K562 (cell line): Measurements from ENCODE around the gene MTOR. TPM values are rescaled to one million over a fixed set of nuclear protein-coding genes. Genes with fewer than 3 reads are reported as not detected.

Source experiments
- ATAC-seq: fragments of 200-7000 bp; cut with Tn5 transposase; 3 replicates; pipeline ENCODE4 v1.9.1; 2020; ENCODE audit warnings: moderate library complexity
- BruUV-seq: library from RNA; stranded (reverse); fragments of 400-500 nt; replicated peaks from 2 replicates; lab custom pipeline; 2021; lab: Mats Ljungman, UMichigan
- CTCF ChIA-PET: fragments of 300-600 bp; formaldehyde crosslinking; extraction: SDS; loops from one replicate; lab custom pipeline; 2021; ENCODE audit warnings: low intra/inter-chr PET ratio; lab: Yijun Ruan, JAX
- POLR2A ChIA-PET: fragments of 300-600, 350-650 bp; sonication (Branson Sonifier 250); formaldehyde crosslinking; extraction: SDS; loops from one replicate; lab custom pipeline; 2021; ENCODE audit warnings: antibody characterized with exemption, inconsistent platforms; lab: Yijun Ruan, JAX
- DNase-seq, 4 experiments: peaks; one replicate each; pipeline versions ENCODE4 v3.0.0 to v3.0.0-alpha.2; 2011 to 2018; ENCODE audit warnings: low spot score in 3 of 4, mixed read lengths in 3 of 4; ENCODE audit errors: extremely low read depth in 1 of 4
- FAIRE-seq: peaks from 2 replicates; lab custom pipeline; 2011; peaks lifted over from hg19 to GRCh38; lab: Jason Lieb, UNC
- H2AFZ ChIP-seq: 2 replicates; pipeline ENCODE4 v1.6.0; 2011; ENCODE audit warnings: low read depth, low read length, control low read depth, inconsistent platforms
- H3K27ac ChIP-seq: fragments of 200-600 bp; 3 replicates; pipeline ENCODE4 v1.8.0; 2011; ENCODE audit warnings: low read depth, mild to moderate bottlenecking, control low read depth, inconsistent platforms, low read length, moderate library complexity, mixed read lengths; ENCODE audit errors: extremely low read depth
- H3K27me3 ChIP-seq, 2 experiments: fragments of 300-600 bp in 1 of 2; 2 replicates in 1 of 2; 3 replicates in 1 of 2; pipeline versions ENCODE4 v1.6.0 to v1.8.0; 2011; ENCODE audit warnings: inconsistent platforms in 2 of 2, low read length in 2 of 2, mild to moderate bottlenecking in 1 of 2, mixed read lengths in 1 of 2, moderate library complexity in 1 of 2; ENCODE audit not compliant: control insufficient read depth in 2 of 2, insufficient read depth in 2 of 2
- H3K36me3 ChIP-seq: fragments of 300-600 bp; 3 replicates; pipeline ENCODE4 v1.8.0; 2011; ENCODE audit warnings: mild to moderate bottlenecking, low read length, inconsistent platforms; ENCODE audit not compliant: control insufficient read depth, insufficient read depth
- H3K4me1 ChIP-seq, 2 experiments: fragments of 200-600 bp in 1 of 2; replicated peaks in 1 of 2; 2 replicates in 1 of 2; 3 replicates in 1 of 2; pipeline versions ENCODE4 v1.5.1 to v1.8.0; 2011; ENCODE audit warnings: inconsistent platforms in 2 of 2, low read length in 2 of 2, mild to moderate bottlenecking in 1 of 2, mixed read lengths in 1 of 2, moderate library complexity in 1 of 2; ENCODE audit not compliant: control insufficient read depth in 2 of 2, insufficient read depth in 2 of 2
- H3K4me2 ChIP-seq: 2 replicates; pipeline ENCODE4 v1.6.1; 2011; ENCODE audit warnings: low read length, control low read depth, inconsistent platforms, mixed read lengths; ENCODE audit not compliant: insufficient read depth
- H3K4me3 ChIP-seq: fragments of 200-600 bp; sonication (generic), shearing (Covaris generic); 2 replicates; pipeline ENCODE4 v1.5.1; 2016; ENCODE audit warnings: control low read depth, inconsistent platforms
- H3K79me2 ChIP-seq: fragments of 200-600 bp; 3 replicates; pipeline ENCODE4 v1.8.0; 2011; ENCODE audit warnings: low read length, inconsistent platforms; ENCODE audit not compliant: control insufficient read depth, insufficient read depth
- H3K9ac ChIP-seq, 2 experiments: 2 replicates each; pipeline versions ENCODE4 v1.6.0 to v1.6.1; 2011; ENCODE audit warnings: low read depth in 2 of 2, low read length in 2 of 2, control low read depth in 1 of 2, inconsistent platforms in 1 of 2, mild to moderate bottlenecking in 1 of 2, mixed read lengths in 1 of 2; ENCODE audit not compliant: insufficient read depth in 1 of 2
- H3K9me1 ChIP-seq: one replicate; pipeline ENCODE4 v1.6.0; 2011; ENCODE audit warnings: inconsistent platforms, mild to moderate bottlenecking, low read length, moderate library complexity; ENCODE audit not compliant: control insufficient read depth, insufficient read depth
- H3K9me3 ChIP-seq: replicated peaks from 2 replicates; pipeline ENCODE4 v1.5.1; 2011; ENCODE audit warnings: low read depth, low read length, inconsistent platforms; ENCODE audit not compliant: control insufficient read depth, insufficient read depth
- H4K20me1 ChIP-seq: replicated peaks from 2 replicates; pipeline ENCODE4 v1.6.1; 2011; ENCODE audit warnings: low read length, inconsistent platforms, mixed read lengths; ENCODE audit not compliant: control insufficient read depth, insufficient read depth
- CTCF ChIP-seq, 3 experiments: IDR thresholded peaks in 2 of 3; conservative IDR thresholded peaks in 1 of 3; 2 replicates each; pipeline ENCODE4 v1.5.1; 2011 to 2012; ENCODE audit warnings: low read length in 3 of 3, mild to moderate bottlenecking in 3 of 3, control low read depth in 2 of 3, improper control_type of control experiment in 1 of 3, inconsistent platforms in 1 of 3, low read depth in 1 of 3, mixed read lengths in 1 of 3, moderate library complexity in 1 of 3; ENCODE audit not compliant: insufficient read depth in 2 of 3
- MECOM ChIP-seq: fragments of 250-450 bp; sonication (Bioruptor Pico); IDR thresholded peaks from 2 replicates; pipeline ENCODE4 v1.8.0; 2022; ENCODE audit warnings: inconsistent platforms
- SIN3B ChIP-seq: fragments of 450-650 bp; IDR thresholded peaks from 2 replicates; pipeline ENCODE4 v1.6.1; 2017; ENCODE audit warnings: low read depth, mild to moderate bottlenecking, moderate library complexity
- TCF7L2 ChIP-seq: fragments of 150-350 bp; IDR thresholded peaks from 2 replicates; pipeline ENCODE4 v1.6.1; 2016; ENCODE audit warnings: low read depth, mild to moderate bottlenecking, low read length, moderate library complexity
- WGBS: fragments of 100-300 bp; shearing (Covaris generic); methylation state at CpG from one replicate; pipeline ENCODE4 v1.1.6; 2016; ENCODE audit warnings: low coverage, mixed read lengths; ENCODE audit not compliant: insufficient coverage; ENCODE audit errors: missing lambda C conversion rate; 5-methylcytosine and 5-hydroxymethylcytosine counted together
- in situ Hi-C: fragments of 300-500 bp; cut with MboI; formaldehyde crosslinking; loops from 4 replicates; pipeline ENCODE4 v1.15.0; 2018; ENCODE audit warnings: inconsistent platforms, mixed read lengths
- intact Hi-C: fragments of 100-400 bp; cut with micrococcal nuclease; formaldehyde crosslinking; loops from 2 replicates; pipeline ENCODE4 v1.14.2; 2022
- polyA plus RNA-seq, 8 experiments: library from polyadenylated mRNA; depleted of rRNA in 4 of 8; stranded (reverse) in 5 of 8; unstranded in 3 of 8; fragments of >200 nt; fragmentation: Nextera tagmentation in 2 of 8; fragmentation: Illumina TruSeq in 1 of 8; extraction: Ambion mirVana in 2 of 8; extraction: Trizol in 1 of 8; gene quantifications; 2 replicates each; pipeline versions ENCODE4 v1.2.1 to v1.2.3, GENCODE V29; 2011 to 2014; ENCODE audit warnings: inconsistent platforms in 1 of 8, missing spikeins in 1 of 8
- total RNA-seq, 7 experiments: library from RNA; depleted of rRNA in 6 of 7; stranded (reverse); fragments of >200 nt in 6 of 7; fragmentation: Illumina TruSeq in 2 of 7; extraction: Trizol in 2 of 7; gene quantifications; 2 replicates each; pipeline versions ENCODE4 v1.2.1 to v1.2.3, GENCODE V29; 2011 to 2021; ENCODE audit warnings: low replicate concordance in 1 of 7

Gene MTOR
- total and polyA plus RNA-seq, 9 of the 15 experiments (the other 6 are each of a cell fraction or from before 2014, with no cell fraction given): 11.4 to 71.4 (median 52.2) TPM

GRCh38 chr1:11229203-11229602 is 33.1 kb downstream of the MTOR start:
- Histone ChIP-seq H3K79me2 (no peaks in the 10 kb centered on the region), H3K27me3 (no peaks in the 10 kb centered on the region), H3K4me2 (no peak overlapping the region), H3K9ac (no peak overlapping the region), H3K4me1 (peaks cover 0 to 9% of the 10 kb centered on the region in 2 experiments; a peak in 3 of 5 replicates)
- FAIRE-seq (no peak), ATAC-seq (no peak)
- no TSS peak for BruUV-seq
- TF ChIP-seq CTCF (IDR thresholded peaks at IDR 0.05 in 2 of 3, conservative IDR thresholded peaks at IDR 0.05 in 1 of 3; ENCODE audit: insufficient read depth in 2 of 3, low read depth in 1 of 3, low read length in 3 of 3) (no peak), TCF7L2 (no peak), MECOM (no peak), SIN3B (no peak)
- TF ChIP-seq, all 486 proteins: peak for 0
- ChIA-PET POLR2A (interaction anchor here (0.8 to 2.2 kb wide), 4 partner anchors 8 to 20 kb away, joined by 4 to 7 read pairs (median 4); no protein-coding TSS in a partner anchor), CTCF (interaction anchor here (0.6 kb wide), 1 partner anchor 136 kb away, joined by 3 read pairs; no protein-coding TSS in a partner anchor)
- H3K27ac ChIP-seq: no peak overlapping the region
- intact Hi-C loops: no loop called here
- no peak overlapping the region for H2AFZ ChIP-seq
- no peaks in the 10 kb centered on the region for H3K9me3 ChIP-seq
- no peak overlapping the region for H3K4me3 ChIP-seq
- no peak for DNase-seq
- no peaks in the 10 kb centered on the region for H3K9me1 ChIP-seq
- peaks cover 89% of the 10 kb centered on the region for H3K36me3 ChIP-seq
- H4K20me1 ChIP-seq: peaks cover 5% of the 10 kb centered on the region; the same call in 1 of the 2 replicates
- in situ Hi-C loops: no loop called here
- 89% methylated on average over 4 of the region's 4 CpGs for WGBS
